NCI-H2227 treated with DMSO at 0.1 percent for 48 hours (cell line): ENCODE results near the gene PALM.
"Not testable (repeated sequence)": the region's sequence is repeated elsewhere in the genome, so short reads cannot be mapped to it uniquely, and the experiment has no call there.

Source experiments
- DNase-seq: peaks from one replicate; lab custom pipeline; 2025; lab: John Stamatoyannopoulos, UW

PALM gene

GRCh38 chr19:679418-680286 lies 29.1 kb upstream of the PALM start:
- DNase-seq = no peak

DNA sequence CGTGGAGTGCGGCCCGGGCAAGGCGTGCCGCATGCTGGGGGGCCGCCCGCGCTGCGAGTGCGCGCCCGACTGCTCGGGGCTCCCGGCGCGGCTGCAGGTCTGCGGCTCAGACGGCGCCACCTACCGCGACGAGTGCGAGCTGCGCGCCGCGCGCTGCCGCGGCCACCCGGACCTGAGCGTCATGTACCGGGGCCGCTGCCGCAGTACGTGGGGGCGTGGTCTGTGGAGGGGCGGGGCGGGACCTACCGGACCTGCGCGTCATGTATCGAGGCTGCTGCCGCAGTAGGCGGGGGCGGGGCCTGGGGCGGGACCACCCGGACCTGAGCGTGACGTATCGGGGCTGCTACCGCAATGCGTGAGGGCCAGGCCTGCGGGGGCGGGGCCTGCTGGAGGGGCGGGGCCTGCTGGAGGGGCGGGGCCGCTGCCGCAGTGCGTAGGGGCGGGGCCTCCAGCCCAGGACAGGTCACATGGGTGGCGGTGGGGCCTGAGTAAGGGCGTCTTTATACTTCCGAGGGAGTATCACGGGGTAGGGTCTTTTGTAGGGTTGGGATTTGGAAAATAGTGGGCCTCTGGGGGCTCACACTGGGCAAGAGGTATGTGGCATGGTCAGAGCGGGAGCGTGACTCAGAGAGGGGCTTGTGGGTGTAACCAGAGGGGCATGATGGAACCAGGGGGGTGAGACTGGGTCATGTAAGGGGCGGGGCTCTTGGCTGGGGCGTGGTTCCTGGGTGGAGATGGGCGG lies 28.3 kb upstream of the PALM start:
- DNase-seq = peak; percentile 87

- DNase-seq = no peak
Observed at GRCh38 chr19:681029-682019, 27.4 kb upstream of the PALM start.

GRCh38 chr19:682678-683320 lies 25.9 kb upstream of the PALM start:
- no peak for DNase-seq

DNA sequence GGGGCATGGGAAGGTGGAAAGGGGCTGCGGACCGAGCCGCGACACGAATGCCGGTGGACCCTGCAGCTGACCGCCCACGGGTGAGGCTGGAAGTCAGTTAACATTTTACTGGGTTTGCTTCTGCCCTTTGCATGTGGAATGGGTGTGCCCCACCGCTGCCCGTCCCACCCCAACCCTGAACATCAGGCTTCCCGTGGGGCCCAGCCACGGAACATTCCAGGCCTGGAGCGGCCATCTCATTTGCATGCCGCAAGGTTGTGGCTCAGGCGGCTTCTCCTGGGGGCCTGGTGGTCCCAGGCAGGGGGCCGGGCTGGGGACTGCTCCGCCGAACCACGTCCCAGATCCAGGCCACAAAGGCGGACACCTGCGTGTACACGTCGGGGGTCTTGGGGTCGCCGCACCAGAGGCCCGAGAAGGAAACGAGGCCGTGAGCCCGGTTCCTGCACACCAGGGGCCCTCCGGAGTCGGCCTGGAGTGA lies 23.2 kb upstream of the PALM start:
- DNase-seq = no peak

DNA sequence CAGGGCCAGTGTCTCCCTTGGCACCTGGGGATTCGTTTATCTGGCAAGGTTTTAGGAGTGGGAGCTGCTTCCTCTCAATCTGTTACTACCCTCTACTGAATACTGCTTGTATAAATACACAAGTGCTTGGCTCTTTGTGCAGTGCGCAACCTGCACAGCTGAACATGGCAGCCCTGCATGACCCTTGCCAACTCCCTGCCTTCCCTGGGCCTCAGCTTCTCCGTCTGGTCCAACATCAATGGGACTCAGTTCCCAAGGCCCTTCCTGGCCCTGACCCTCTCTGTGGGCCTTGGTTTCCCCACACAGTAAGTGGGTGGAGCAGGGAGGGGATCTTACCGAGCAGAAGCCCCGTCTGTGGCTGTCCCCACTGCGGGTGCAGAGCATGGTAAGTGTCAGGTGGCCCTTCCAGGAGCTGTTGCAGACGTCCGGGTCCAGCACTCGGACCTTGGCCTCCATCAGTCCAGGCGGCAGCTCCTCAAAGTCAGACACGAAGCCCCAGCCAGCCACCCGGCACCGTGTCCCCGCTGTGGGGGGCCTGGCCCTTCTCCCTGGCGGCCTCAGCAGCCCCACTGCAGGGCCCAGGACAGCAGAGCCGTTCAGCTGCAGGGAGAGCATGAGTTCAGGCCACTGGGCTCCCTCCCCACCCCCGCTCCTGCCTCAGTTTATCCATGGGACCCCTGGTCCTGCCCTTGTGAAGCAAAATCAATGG lies 22.0 kb upstream of the PALM start:
- no peak for DNase-seq

GRCh38 chr19:687569-688166 lies 21.1 kb upstream of the PALM start:
- no peak for DNase-seq

DNA sequence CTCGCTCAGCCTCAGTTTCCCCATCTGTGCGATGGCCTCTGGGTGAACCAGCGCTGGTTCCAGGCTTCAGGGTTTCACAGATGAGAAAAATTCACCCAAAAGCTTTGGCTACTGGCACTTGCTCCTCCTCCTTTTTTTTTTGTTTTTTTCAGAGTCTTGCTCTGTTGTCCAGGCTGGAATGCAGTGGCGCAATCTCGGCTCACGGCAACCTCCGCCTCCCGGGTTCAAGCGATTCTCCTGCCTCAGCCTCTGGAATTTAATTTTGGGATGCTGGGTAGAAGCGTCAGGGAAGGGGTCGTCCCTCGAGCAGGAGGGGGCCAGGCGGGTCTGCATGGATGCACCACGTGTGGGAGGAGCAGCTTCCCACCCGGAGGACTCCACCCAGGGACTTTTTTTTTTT lies 20.5 kb upstream of the PALM start:
- no peak for DNase-seq

- no peak for DNase-seq
Observed at GRCh38 chr19:688992-689391, 19.7 kb upstream of the PALM start.

DNA sequence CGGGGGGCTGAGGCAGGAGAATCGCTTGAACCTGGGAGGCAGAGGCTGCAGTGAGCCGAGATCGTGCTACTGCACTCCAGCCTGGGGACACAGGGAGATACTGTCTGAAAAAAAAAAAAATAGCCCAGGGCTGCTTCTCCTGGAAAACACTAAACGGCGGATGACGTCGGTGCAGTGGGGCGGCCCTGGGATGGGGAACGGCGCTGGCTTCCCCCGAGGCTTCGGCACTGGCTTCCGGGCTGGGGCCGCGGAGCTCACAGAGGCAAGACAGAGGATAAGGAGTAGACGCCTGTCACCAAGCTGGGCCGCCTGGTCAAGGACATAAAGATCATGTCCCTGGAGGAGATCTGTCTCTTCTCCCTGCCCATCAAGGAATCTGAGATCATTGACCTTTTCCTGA lies 18.5 kb upstream of the PALM start:
- no peak for DNase-seq

- DNase-seq = no peak
Observed at GRCh38 chr19:694481-695351, 14.0 kb upstream of the PALM start.

- DNase-seq = no peak
Observed at GRCh38 chr19:695352-695949, 13.3 kb upstream of the PALM start, which contains the start of gene PRSS57. Gene PRSS57, minus strand, starts transcription at chr19:695452. Its CDS starts 22 bp downstream, at chr19:695430.

DNA sequence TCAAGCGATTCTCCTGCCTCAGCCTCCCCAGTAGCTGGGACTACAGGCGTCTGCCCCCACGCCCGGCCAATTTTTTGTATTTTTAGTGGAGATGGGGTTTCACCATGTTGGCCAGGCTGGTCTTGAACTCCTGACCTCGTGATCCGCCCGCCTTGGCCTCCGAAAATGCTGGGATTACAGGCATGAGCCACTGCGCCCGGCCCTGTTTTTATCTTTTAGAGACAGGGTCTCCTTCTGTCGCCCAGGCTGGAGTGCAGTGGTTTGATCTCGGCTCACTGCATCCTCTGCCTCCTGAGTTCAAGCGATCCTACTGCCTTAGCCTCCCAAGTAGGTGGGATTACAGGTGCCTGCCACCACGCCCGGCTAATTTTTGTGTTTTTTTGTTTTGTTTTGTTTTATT lies 10.2 kb upstream of the PALM start:
- DNase-seq = not testable (repeated sequence)

- DNase-seq = not testable (repeated sequence)
Observed at GRCh38 chr19:699885-700284, 8.8 kb upstream of the PALM start.

- DNase-seq = not testable (repeated sequence)
Observed at GRCh38 chr19:702847-703246, 5.9 kb upstream of the PALM start.

GRCh38 chr19:703329-703650 lies 5.4 kb upstream of the PALM start:
- no peak for DNase-seq

GRCh38 chr19:703651-704446 lies 4.9 kb upstream of the PALM start:
- no peak for DNase-seq

GRCh38 chr19:704447-704741 lies 4.3 kb upstream of the PALM start:
- no peak for DNase-seq
